Gastrocnemius medialis (tissue), 4 donors: ENCODE measurements around the gene TENM3. TPM values are rescaled to one million over a fixed set of nuclear protein-coding genes. Genes with fewer than 3 reads are reported as not detected.

Experiments used
- ATAC-seq, 2 donors: fragments of 150-250 bp; one replicate each; pipeline ENCODE4 v1.9.1; 2016
- DNase-seq, 2 donors: peaks; one replicate each; pipeline ENCODE4 v3.0.0-alpha.2; 2019
- H3K27ac ChIP-seq, 4 donors: fragments of 200-600 bp; sonication (generic); 1 replicate in 1 of 4; 2 replicates in 3 of 4; pipeline ENCODE4 v1.5.1; 2016 to 2018; ENCODE audit warnings: mild to moderate bottlenecking in 2 of 4, moderate library complexity in 1 of 4
- H3K27me3 ChIP-seq, 3 donors: fragments of 200-600 bp; sonication (generic) in 2 of 3; 1 replicate in 1 of 3; 2 replicates in 2 of 3; pipeline versions ENCODE4 v1.5.1 to v1.6.0; 2016 to 2019; ENCODE audit warnings: mild to moderate bottlenecking in 1 of 3, moderate library complexity in 1 of 3
- H3K36me3 ChIP-seq, 2 donors: fragments of 200-600 bp; sonication (generic) in 1 of 2; one replicate each; pipeline ENCODE4 v1.5.1; 2017 to 2018
- H3K4me1 ChIP-seq, 2 donors: fragments of 200-600 bp; sonication (generic) in 1 of 2; one replicate each; pipeline ENCODE4 v1.5.1; 2016 to 2017; ENCODE audit warnings: mild to moderate bottlenecking in 2 of 2
- H3K4me3 ChIP-seq, 4 donors: fragments of 200-600 bp; sonication (generic) in 3 of 4; 1 replicate in 1 of 4; 2 replicates in 3 of 4; pipeline ENCODE4 v1.5.1; 2016 to 2019; ENCODE audit warnings: mild to moderate bottlenecking in 2 of 4
- H3K9me3 ChIP-seq, 3 donors: fragments of 200-600 bp; sonication (generic) in 2 of 3; 1 replicate in 1 of 3; 2 replicates in 2 of 3; pipeline ENCODE4 v1.5.1; 2016 to 2019
- POLR2A ChIP-seq, 2 donors: fragments of 450-650 bp; IDR thresholded peaks; one replicate each; pipeline ENCODE4 v1.6.1; 2017; ENCODE audit warnings: antibody characterized with exemption in 2 of 2, mild to moderate bottlenecking in 2 of 2, moderate library complexity in 2 of 2
- in situ Hi-C, 4 donors: fragments of 200-750 bp; cut with MboI; loops; one replicate each; pipeline versions ENCODE4 v1.15.0 to v1.8.0; 2017; ENCODE audit warnings: low sequenced_read_pairs in 4 of 4
- intact Hi-C: fragments of 100-400 bp; cut with DNase I; formaldehyde crosslinking; loops from one replicate; pipeline ENCODE4 v1.15.1; 2023; ENCODE audit warnings: low total_unique reads
- total RNA-seq, 4 donors: library from RNA; depleted of rRNA; stranded (reverse); fragments of >200 nt; gene quantifications; one replicate each; pipeline versions ENCODE4 v1.1.0 to v1.2.3, GENCODE V29; 2016
- TF ChIP-seq, protein P1 (sequence below), 5 experiments: fragments of 450-650 bp in 3 of 5; fragments of 200-600 bp in 2 of 5; sonication (generic) in 2 of 5; IDR thresholded peaks in 4 of 5; conservative IDR thresholded peaks in 1 of 5; 1 replicate in 4 of 5; 2 replicates in 1 of 5; pipeline ENCODE4 v1.5.1; 2016 to 2019; ENCODE audit warnings: antibody characterized with exemption in 5 of 5, mild to moderate bottlenecking in 3 of 5, moderate library complexity in 3 of 5

Gene TENM3
- total RNA-seq, 4 donors from 2014 or later, result 8.3 to 16.2 (median 12.3) TPM

DNA sequence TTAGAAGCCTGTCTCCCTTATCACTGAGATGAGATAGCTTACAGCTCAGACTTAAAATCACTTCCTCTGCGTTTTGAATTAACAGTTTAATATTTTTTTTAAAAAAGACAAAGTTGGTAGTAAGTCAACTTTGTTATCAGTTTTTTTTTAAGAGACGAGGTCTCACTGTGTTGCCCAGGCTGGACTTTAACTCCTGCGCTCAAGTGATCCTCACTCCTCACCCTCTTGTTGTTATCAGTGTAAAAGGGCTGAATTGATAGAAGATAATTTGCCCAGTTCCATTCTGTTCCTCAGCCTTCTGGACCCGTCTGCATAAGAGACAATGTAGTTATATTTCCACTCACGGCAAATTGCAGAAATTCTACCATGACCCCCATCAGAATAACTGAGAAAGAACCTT lies 428.5 kb downstream of the TENM3 start:
- H3K4me1 ChIP-seq, result no peaks in the 10 kb centered on the region
- in situ Hi-C loops, result no loop called here
- no peak for ATAC-seq

DNA sequence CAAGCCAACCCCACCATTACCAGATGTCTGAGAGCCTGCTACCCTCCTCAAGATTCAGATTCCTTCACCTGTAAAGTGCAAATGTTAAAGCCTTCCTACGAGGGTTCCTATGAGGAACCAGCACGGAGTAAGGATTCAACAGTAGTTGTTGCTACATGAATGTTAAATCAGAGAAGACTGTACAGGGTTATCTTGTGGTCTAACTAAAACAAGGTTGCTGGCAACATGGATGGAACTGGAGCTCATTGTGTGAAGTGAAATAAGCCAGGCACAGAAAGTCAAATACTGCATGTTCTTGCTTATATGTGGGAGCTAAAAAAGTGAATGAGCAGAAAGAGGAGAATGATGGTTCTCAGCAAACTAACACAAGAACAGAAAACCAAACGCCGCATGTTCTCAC lies 435.4 kb downstream of the TENM3 start:
- ATAC-seq (no peak), DNase-seq (no peak)
- TF ChIP-seq, protein P1, sequence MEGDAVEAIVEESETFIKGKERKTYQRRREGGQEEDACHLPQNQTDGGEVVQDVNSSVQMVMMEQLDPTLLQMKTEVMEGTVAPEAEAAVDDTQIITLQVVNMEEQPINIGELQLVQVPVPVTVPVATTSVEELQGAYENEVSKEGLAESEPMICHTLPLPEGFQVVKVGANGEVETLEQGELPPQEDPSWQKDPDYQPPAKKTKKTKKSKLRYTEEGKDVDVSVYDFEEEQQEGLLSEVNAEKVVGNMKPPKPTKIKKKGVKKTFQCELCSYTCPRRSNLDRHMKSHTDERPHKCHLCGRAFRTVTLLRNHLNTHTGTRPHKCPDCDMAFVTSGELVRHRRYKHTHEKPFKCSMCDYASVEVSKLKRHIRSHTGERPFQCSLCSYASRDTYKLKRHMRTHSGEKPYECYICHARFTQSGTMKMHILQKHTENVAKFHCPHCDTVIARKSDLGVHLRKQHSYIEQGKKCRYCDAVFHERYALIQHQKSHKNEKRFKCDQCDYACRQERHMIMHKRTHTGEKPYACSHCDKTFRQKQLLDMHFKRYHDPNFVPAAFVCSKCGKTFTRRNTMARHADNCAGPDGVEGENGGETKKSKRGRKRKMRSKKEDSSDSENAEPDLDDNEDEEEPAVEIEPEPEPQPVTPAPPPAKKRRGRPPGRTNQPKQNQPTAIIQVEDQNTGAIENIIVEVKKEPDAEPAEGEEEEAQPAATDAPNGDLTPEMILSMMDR (IDR thresholded peaks at IDR 0.05 in 4 of 5, conservative IDR thresholded peaks at IDR 0.05 in 1 of 5), result no peak
- TF ChIP-seq POLR2A (IDR thresholded peaks at IDR 0.05), result no peak
- in situ Hi-C loops (no loop called here), intact Hi-C loops (no loop called here)
- no peaks in the 10 kb centered on the region for H3K27me3 ChIP-seq
- no peaks in the 10 kb centered on the region for H3K4me1 ChIP-seq
- no peak overlapping the region for H3K27ac ChIP-seq
- no peak overlapping the region for H3K4me3 ChIP-seq
- no peaks in the 10 kb centered on the region for H3K36me3 ChIP-seq
- H3K9me3 ChIP-seq, result no peaks in the 10 kb centered on the region

More for the DNA sequence above, 428.5 kb downstream of the TENM3 start:
- DNase-seq, result no peak
- no peaks in the 10 kb centered on the region for H3K36me3 ChIP-seq
- H3K27ac ChIP-seq, result no peak overlapping the region
- no peaks in the 10 kb centered on the region for H3K9me3 ChIP-seq
- TF ChIP-seq, protein P1 (IDR thresholded peaks at IDR 0.05 in 4 of 5, conservative IDR thresholded peaks at IDR 0.05 in 1 of 5), result no peak
- TF ChIP-seq POLR2A (IDR thresholded peaks at IDR 0.05), result no peak
- intact Hi-C loops, result no loop called here
- H3K27me3 ChIP-seq, result no peaks in the 10 kb centered on the region
- H3K4me3 ChIP-seq, result no peak overlapping the region

DNA sequence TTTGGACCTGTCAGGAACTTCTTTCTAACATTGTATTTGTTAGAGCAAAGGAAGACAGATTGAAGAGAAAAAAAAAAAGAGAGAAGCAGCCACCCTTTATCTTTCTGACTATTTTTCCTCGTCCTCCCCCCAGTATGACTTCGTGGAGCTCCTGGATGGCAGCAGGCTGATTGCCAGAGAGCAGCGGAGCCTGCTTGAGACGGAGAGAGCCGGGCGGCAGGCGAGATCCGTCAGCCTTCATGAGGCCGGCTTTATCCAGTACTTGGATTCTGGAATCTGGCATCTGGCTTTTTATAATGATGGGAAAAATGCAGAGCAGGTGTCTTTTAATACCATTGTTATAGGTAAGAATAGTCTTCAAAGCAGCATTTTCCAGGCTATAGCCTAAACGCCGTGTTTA lies 436.3 kb downstream of the TENM3 start:
- TF ChIP-seq, protein P1 (IDR thresholded peaks at IDR 0.05 in 4 of 5, conservative IDR thresholded peaks at IDR 0.05 in 1 of 5), result no peak
- TF ChIP-seq POLR2A (IDR thresholded peaks at IDR 0.05), result no peak
- H3K4me3 ChIP-seq, result peak overlapping the region in 1 of 4 donors; percentile 33

DNA sequence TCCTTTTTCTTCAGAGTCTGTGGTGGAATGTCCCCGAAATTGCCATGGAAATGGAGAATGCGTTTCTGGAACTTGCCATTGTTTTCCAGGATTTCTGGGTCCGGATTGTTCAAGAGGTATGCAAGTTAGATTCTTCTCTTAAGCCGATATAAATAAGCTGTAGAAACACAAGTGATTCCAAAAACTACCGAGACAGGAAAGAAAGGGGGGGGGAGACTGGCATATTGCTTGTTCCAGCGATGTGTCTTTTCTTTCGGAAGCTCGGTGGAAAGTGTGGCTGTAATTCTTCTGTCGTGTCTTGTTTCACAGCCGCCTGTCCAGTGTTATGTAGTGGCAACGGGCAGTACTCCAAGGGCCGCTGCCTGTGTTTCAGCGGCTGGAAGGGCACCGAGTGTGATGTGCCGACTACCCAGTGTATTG lies 437.0 kb downstream of the TENM3 start:
- no peaks in the 10 kb centered on the region for H3K36me3 ChIP-seq
- ATAC-seq (peak; percentile 56 to 81), DNase-seq (peak in 1 of 2 donors; percentile 34)
- intact Hi-C loops, result no loop called here
- no peaks in the 10 kb centered on the region for H3K27me3 ChIP-seq
- peak overlapping the region in 3 of 4 donors; percentile 24 to 42 (median 33) for H3K4me3 ChIP-seq
- H3K27ac ChIP-seq, result no peak overlapping the region
- in situ Hi-C loops, result no loop called here
- no peaks in the 10 kb centered on the region for H3K4me1 ChIP-seq
- no peak for TF ChIP-seq POLR2A (IDR thresholded peaks at IDR 0.05)
- TF ChIP-seq, protein P1 (IDR thresholded peaks at IDR 0.05 in 4 of 5, conservative IDR thresholded peaks at IDR 0.05 in 1 of 5), result no peak
- H3K9me3 ChIP-seq, result no peaks in the 10 kb centered on the region

More for the DNA sequence above, 436.3 kb downstream of the TENM3 start:
- no peak for DNase-seq
- in situ Hi-C loops (no loop called here), intact Hi-C loops (no loop called here)
- no peak overlapping the region for H3K27ac ChIP-seq
- no peaks in the 10 kb centered on the region for H3K9me3 ChIP-seq
- H3K27me3 ChIP-seq, result no peaks in the 10 kb centered on the region
- H3K4me1 ChIP-seq, result no peaks in the 10 kb centered on the region
- no peaks in the 10 kb centered on the region for H3K36me3 ChIP-seq
- no peak for ATAC-seq

GRCh38 chr4:182683661-182684060 lies 440.5 kb downstream of the TENM3 start:
- no peak for ATAC-seq
- in situ Hi-C loops (no loop called here), intact Hi-C loops (no loop called here)
- TF ChIP-seq, protein P1 (IDR thresholded peaks at IDR 0.05 in 4 of 5, conservative IDR thresholded peaks at IDR 0.05 in 1 of 5), result no peak
- TF ChIP-seq POLR2A (IDR thresholded peaks at IDR 0.05), result no peak
- DNase-seq, result no peak
- no peak overlapping the region for H3K27ac ChIP-seq
- H3K4me1 ChIP-seq, result no peaks in the 10 kb centered on the region
- no peak overlapping the region for H3K4me3 ChIP-seq
- H3K27me3 ChIP-seq, result no peaks in the 10 kb centered on the region
- H3K9me3 ChIP-seq, result no peaks in the 10 kb centered on the region
- no peaks in the 10 kb centered on the region for H3K36me3 ChIP-seq
